ENCODE measurements around the gene AREG.

AREG gene

GRCh38 chr4:74418063-74418670, 26.8 kb upstream of the AREG start:
- Mint-ChIP-seq H3K9me3 (no peaks in the 10 kb centered on the region), H3K4me3 (no peak overlapping the region), H3K36me3 (ENCODE audit: low read depth) (no peaks in the 10 kb centered on the region), H3K27ac (no peak overlapping the region), H3K27me3 (ENCODE audit: low read depth) (peaks cover 8% of the 10 kb centered on the region), H3K4me1 (ENCODE audit: low read depth) (no peaks in the 10 kb centered on the region)
- no peak for DNase-seq (ENCODE audit: low spot score)

GRCh38 chr4:74420863-74421262, 24.1 kb upstream of the AREG start:
- no peak overlapping the region for H3K4me3 Mint-ChIP-seq
- H3K27me3 Mint-ChIP-seq (ENCODE audit: low read depth): peaks cover 6% of the 10 kb centered on the region
- H3K4me1 Mint-ChIP-seq (ENCODE audit: low read depth): no peaks in the 10 kb centered on the region
- H3K9me3 Mint-ChIP-seq: no peaks in the 10 kb centered on the region
- no peak overlapping the region for H3K27ac Mint-ChIP-seq
- DNase-seq (ENCODE audit: low spot score): no peak
- H3K36me3 Mint-ChIP-seq (ENCODE audit: low read depth): no peaks in the 10 kb centered on the region

DNA sequence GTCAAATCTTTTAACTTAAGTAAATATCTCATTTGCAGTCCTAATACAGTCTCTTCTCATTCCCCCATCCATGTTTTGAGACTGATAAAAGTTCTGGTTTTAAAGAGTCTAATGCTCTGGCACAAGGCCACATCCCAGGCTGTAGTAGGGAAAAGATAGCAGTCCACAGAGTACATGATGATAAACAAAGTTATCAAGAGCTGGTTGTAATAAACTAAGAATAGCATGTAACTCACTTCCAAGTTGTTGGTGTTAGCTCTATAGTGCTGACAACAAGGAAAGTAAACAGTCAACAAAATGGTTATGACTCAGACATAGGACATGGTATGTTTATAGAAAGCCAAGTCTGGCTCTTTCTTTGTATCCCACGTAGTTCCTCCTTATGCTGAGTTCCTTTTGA, 21.8 kb upstream of the AREG start:
- no peaks in the 10 kb centered on the region for H3K4me1 Mint-ChIP-seq (ENCODE audit: low read depth)
- no peaks in the 10 kb centered on the region for H3K36me3 Mint-ChIP-seq (ENCODE audit: low read depth)
- H3K27me3 Mint-ChIP-seq (ENCODE audit: low read depth): peaks cover 6% of the 10 kb centered on the region
- DNase-seq (ENCODE audit: low spot score): no peak
- no peak overlapping the region for H3K27ac Mint-ChIP-seq
- H3K4me3 Mint-ChIP-seq: no peak overlapping the region
- no peaks in the 10 kb centered on the region for H3K9me3 Mint-ChIP-seq

- Mint-ChIP-seq H3K4me1 (ENCODE audit: low read depth) (no peaks in the 10 kb centered on the region), H3K27me3 (ENCODE audit: low read depth) (peaks cover 7% of the 10 kb centered on the region), H3K9me3 (no peaks in the 10 kb centered on the region), H3K4me3 (no peak overlapping the region), H3K27ac (no peak overlapping the region), H3K36me3 (ENCODE audit: low read depth) (no peaks in the 10 kb centered on the region)
- no peak for DNase-seq (ENCODE audit: low spot score)
Measured at GRCh38 chr4:74424111-74424510, 20.8 kb upstream of the AREG start.

DNA sequence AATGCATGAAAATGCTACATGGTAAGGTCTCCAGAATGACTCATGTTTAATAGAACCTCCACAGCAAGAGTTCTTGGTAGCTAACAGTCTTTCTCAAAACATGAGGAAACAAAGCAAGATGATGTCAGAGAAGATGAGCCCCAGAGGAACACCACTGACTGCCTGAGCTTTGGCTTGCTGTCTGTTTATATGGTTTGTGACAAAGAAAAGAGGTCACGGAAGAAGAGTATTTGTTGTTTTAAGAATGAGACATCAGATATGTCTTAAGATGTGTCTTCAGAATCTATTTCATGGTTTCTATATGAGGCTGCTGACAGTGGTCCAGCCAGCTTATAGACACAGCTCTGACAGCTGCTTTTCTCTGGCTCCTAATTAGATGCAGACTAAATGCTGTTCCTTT, 18.8 kb upstream of the AREG start:
- H3K27ac Mint-ChIP-seq: no peak overlapping the region
- no peaks in the 10 kb centered on the region for H3K4me1 Mint-ChIP-seq (ENCODE audit: low read depth)
- peaks cover 11% of the 10 kb centered on the region for H3K27me3 Mint-ChIP-seq (ENCODE audit: low read depth)
- no peaks in the 10 kb centered on the region for H3K9me3 Mint-ChIP-seq
- no peak for DNase-seq (ENCODE audit: low spot score)
- H3K4me3 Mint-ChIP-seq: no peak overlapping the region
- no peaks in the 10 kb centered on the region for H3K36me3 Mint-ChIP-seq (ENCODE audit: low read depth)

DNA sequence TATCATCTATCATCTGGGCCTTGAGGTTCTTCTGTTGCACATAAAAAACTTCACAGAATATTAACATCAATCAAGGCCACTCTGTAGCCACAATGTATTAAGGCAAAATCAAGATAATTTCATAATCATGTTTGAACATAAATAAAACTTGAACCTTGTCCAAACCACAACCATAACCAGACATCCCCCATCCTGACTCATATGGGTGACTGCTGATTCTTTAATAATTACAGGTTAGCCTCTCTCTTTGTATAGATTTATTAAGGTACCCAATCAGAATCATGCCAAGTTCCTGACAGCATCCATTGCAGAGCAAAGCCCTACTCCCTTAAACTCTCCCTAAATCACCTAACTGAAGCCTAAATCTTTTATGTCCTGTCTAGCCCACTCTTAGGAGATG, 16.7 kb upstream of the AREG start:
- peaks cover 7% of the 10 kb centered on the region for H3K27me3 Mint-ChIP-seq (ENCODE audit: low read depth)
- H3K4me3 Mint-ChIP-seq: no peak overlapping the region
- no peaks in the 10 kb centered on the region for H3K4me1 Mint-ChIP-seq (ENCODE audit: low read depth)
- H3K36me3 Mint-ChIP-seq (ENCODE audit: low read depth): no peaks in the 10 kb centered on the region
- H3K27ac Mint-ChIP-seq: no peak overlapping the region
- no peak for DNase-seq (ENCODE audit: low spot score)
- no peaks in the 10 kb centered on the region for H3K9me3 Mint-ChIP-seq

- H3K36me3 Mint-ChIP-seq (ENCODE audit: low read depth): no peaks in the 10 kb centered on the region
- DNase-seq (ENCODE audit: low spot score): no peak
- H3K27ac Mint-ChIP-seq: no peak overlapping the region
- H3K27me3 Mint-ChIP-seq (ENCODE audit: low read depth): peaks cover 7% of the 10 kb centered on the region
- H3K4me1 Mint-ChIP-seq (ENCODE audit: low read depth): no peaks in the 10 kb centered on the region
- H3K9me3 Mint-ChIP-seq: no peaks in the 10 kb centered on the region
- H3K4me3 Mint-ChIP-seq: no peak overlapping the region
Measured at GRCh38 chr4:74431113-74431826, 13.7 kb upstream of the AREG start.

DNA sequence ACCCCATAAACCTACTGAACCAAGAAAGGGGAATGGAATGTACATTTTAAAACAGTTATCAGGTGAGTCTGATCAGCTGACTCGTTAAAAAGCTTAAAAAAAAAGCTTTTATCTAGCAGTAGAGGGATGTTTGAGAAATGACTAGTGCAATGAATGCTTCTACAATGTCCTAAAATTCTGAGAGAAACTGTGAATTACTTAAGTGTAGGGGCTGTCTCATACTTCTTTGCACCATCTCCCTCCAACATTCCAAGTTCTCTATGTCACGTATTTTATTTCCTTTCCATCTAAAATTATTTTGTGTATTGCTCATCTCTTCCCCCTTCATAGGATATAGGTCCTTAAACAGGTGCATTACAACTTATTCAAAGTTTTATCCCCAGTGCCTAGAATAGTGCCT, 11.9 kb upstream of the AREG start:
- H3K4me3 Mint-ChIP-seq: no peak overlapping the region
- H3K9me3 Mint-ChIP-seq: no peaks in the 10 kb centered on the region
- H3K27me3 Mint-ChIP-seq (ENCODE audit: low read depth): peaks cover 7% of the 10 kb centered on the region
- no peak overlapping the region for H3K27ac Mint-ChIP-seq
- DNase-seq (ENCODE audit: low spot score): no peak
- no peaks in the 10 kb centered on the region for H3K4me1 Mint-ChIP-seq (ENCODE audit: low read depth)
- H3K36me3 Mint-ChIP-seq (ENCODE audit: low read depth): no peaks in the 10 kb centered on the region

DNA sequence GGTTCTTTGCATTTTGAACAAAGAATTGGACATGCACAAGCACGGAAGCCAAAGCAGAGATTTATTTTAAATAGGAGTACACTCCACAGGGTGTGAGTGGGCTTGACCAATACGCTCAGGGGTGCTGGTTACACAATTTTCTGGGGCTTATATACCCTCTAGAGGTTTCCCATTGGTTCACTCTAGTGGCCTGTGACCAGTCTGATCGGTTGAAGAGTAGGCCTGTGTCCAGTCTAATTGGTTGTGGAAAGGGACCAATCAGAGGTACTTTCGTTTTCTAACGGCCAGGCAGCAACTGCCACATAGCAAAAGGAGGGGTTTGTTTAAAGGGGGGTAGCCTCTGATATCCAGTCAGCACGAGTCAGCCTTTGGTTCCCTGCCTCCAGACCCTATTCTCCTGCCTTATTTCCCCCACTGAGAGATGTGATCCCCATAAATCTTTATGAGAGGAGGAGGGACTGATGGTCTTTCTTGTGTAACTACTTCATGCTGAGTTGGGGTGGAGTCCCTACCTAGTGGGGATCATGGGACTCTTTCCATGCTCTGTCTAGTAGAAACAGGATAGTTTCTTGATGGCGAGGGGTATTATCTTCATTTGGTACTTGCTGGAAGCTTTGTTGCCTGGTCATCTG, 11.3 kb upstream of the AREG start:
- no peaks in the 10 kb centered on the region for H3K9me3 Mint-ChIP-seq
- H3K27me3 Mint-ChIP-seq (ENCODE audit: low read depth): peaks cover 4% of the 10 kb centered on the region
- H3K4me3 Mint-ChIP-seq: no peak overlapping the region
- H3K36me3 Mint-ChIP-seq (ENCODE audit: low read depth): no peaks in the 10 kb centered on the region
- H3K4me1 Mint-ChIP-seq (ENCODE audit: low read depth): no peaks in the 10 kb centered on the region
- DNase-seq (ENCODE audit: low spot score): no peak
- no peak overlapping the region for H3K27ac Mint-ChIP-seq

DNA sequence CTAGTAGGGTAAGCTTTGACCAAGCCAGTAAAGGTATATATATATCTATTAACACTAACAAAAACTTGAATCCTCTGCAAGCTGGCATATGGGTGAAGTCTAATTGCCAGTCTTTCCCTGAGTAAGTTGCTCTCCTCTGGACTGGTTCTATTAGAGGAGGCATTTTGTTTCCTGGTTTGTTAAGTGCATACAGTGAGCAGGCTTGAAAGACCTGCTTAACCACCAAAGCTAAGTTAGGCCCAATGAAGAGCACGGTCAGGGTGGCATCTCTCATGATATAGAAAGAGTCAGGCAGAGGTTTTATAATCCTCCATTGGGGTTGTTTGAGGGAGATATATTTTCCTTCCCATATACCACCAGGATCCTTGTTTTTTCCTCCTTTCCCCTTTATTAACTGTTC, 9.6 kb upstream of the AREG start:
- H3K36me3 Mint-ChIP-seq (ENCODE audit: low read depth): no peaks in the 10 kb centered on the region
- DNase-seq (ENCODE audit: low spot score): no peak
- no peaks in the 10 kb centered on the region for H3K9me3 Mint-ChIP-seq
- H3K27ac Mint-ChIP-seq: no peak overlapping the region
- no peak overlapping the region for H3K4me3 Mint-ChIP-seq
- no peaks in the 10 kb centered on the region for H3K4me1 Mint-ChIP-seq (ENCODE audit: low read depth)
- no peaks in the 10 kb centered on the region for H3K27me3 Mint-ChIP-seq (ENCODE audit: low read depth)

DNA sequence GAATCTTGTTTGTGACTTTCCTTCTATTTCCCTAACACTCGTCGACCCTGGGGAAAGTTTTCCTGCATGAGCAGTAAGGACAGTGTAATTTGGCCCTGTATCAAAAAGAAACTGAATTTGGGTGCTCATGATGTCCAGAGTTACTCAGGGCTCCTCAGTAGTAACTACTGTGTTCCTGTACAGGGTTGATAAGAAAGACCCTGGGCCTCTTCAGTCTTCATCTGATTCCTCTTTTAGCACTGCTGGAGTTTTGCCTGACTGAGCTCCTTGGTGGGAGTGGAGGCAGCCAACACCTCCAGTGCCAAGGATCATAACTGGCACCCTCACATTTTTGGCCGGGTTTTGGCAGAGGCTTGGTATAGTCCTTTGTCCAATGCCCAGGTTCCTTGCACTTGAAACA, 7.1 kb upstream of the AREG start:
- Mint-ChIP-seq H3K4me3 (no peak overlapping the region), H3K36me3 (ENCODE audit: low read depth) (no peaks in the 10 kb centered on the region), H3K9me3 (no peaks in the 10 kb centered on the region), H3K27me3 (ENCODE audit: low read depth) (no peaks in the 10 kb centered on the region), H3K27ac (no peak overlapping the region), H3K4me1 (ENCODE audit: low read depth) (no peaks in the 10 kb centered on the region)
- no peak for DNase-seq (ENCODE audit: low spot score)

GRCh38 chr4:74438661-74439060, 6.3 kb upstream of the AREG start:
- Mint-ChIP-seq H3K27me3 (ENCODE audit: low read depth) (no peaks in the 10 kb centered on the region), H3K9me3 (no peaks in the 10 kb centered on the region), H3K4me1 (ENCODE audit: low read depth) (no peaks in the 10 kb centered on the region), H3K4me3 (no peak overlapping the region), H3K27ac (no peak overlapping the region), H3K36me3 (ENCODE audit: low read depth) (no peaks in the 10 kb centered on the region)
- no peak for DNase-seq (ENCODE audit: low spot score)

DNA sequence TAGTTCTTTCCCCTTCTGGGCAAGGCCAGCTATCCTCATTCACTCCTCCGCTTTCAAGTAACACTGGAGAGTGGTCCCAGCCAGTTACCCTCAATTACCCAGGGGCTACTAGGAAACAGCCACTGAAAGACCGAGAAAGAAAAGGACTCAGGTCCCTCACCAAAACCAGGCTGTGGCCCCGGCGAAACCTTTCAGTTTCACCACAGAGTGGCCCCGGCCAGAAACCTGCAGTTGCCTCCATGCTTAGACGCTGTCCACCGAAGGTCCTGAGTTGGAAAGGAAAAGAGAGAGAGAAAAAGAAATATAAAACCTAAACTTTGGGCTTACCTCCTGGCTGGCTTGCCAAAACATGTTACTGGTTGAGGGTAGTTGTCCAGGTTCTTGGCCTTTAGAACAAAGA, 5.0 kb upstream of the AREG start:
- Mint-ChIP-seq H3K27ac (no peak overlapping the region), H3K4me3 (no peak overlapping the region), H3K4me1 (ENCODE audit: low read depth) (no peaks in the 10 kb centered on the region), H3K27me3 (ENCODE audit: low read depth) (no peaks in the 10 kb centered on the region), H3K36me3 (ENCODE audit: low read depth) (no peaks in the 10 kb centered on the region), H3K9me3 (no peaks in the 10 kb centered on the region)
- DNase-seq (ENCODE audit: low spot score): no peak

DNA sequence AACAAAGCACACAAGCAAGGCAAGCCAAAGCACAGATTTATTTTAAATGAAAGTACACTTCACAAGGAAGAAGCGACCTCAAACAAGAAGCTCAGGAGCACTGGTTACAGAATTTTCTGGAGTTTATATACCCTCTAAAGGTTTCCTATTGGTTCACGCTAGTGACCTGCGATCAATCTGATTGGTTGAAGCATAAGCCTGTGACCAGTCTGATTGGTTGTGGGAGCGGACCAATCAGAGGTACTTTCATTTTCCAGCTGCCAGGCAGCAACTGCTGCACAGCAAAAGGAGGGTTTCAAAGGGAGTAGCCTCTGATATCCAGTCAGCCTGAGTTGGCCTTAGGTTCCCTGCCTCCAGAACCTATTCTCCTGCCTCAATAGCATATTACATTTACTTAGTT, 4.6 kb upstream of the AREG start:
- DNase-seq (ENCODE audit: low spot score): no peak
- peaks cover 3% of the 10 kb centered on the region for H3K4me1 Mint-ChIP-seq (ENCODE audit: low read depth)
- no peak overlapping the region for H3K4me3 Mint-ChIP-seq
- no peaks in the 10 kb centered on the region for H3K9me3 Mint-ChIP-seq
- H3K36me3 Mint-ChIP-seq (ENCODE audit: low read depth): no peaks in the 10 kb centered on the region
- H3K27ac Mint-ChIP-seq: no peak overlapping the region
- no peaks in the 10 kb centered on the region for H3K27me3 Mint-ChIP-seq (ENCODE audit: low read depth)

GRCh38 chr4:74441744-74442143, 3.2 kb upstream of the AREG start:
- Mint-ChIP-seq H3K4me1 (ENCODE audit: low read depth) (peaks cover 7% of the 10 kb centered on the region), H3K36me3 (ENCODE audit: low read depth) (no peaks in the 10 kb centered on the region), H3K4me3 (no peak overlapping the region), H3K27me3 (ENCODE audit: low read depth) (peaks cover 4% of the 10 kb centered on the region), H3K27ac (no peak overlapping the region), H3K9me3 (no peaks in the 10 kb centered on the region)
- DNase-seq (ENCODE audit: low spot score): no peak

Data from T-helper 2 cell treated with Interferon-gamma antibody and Interleukin-4, amounts not matched to agents 5 μg/mL and 100 μg/mL, for 36 hours (primary cell).